ENCODE data around the gene CHI3L2. TPM values are rescaled to one million over a fixed set of nuclear protein-coding genes. Genes with fewer than 3 reads are reported as not detected.

The CHI3L2 gene
- polyA plus RNA-seq, 1 donor from 2014 or later: not detected

GRCh38 chr1:111184663-111185062 is 42.9 kb upstream of the CHI3L2 start:
- Histone ChIP-seq H2AFZ (ENCODE audit: low read depth, low read length) (no peak overlapping the region), H3F3A (ENCODE audit: insufficient read depth, low read length, poor library complexity, severe bottlenecking) (no peaks in the 10 kb centered on the region), H3K4me3 (ENCODE audit: low read length) (no peak overlapping the region), H3K9me3 (ENCODE audit: low read length) (no peaks in the 10 kb centered on the region), H3K36me3 (ENCODE audit: insufficient read depth, low read length) (peaks cover 6% of the 10 kb centered on the region), H3K79me2 (replicated peaks; ENCODE audit: insufficient read depth, low read length) (no peaks in the 10 kb centered on the region), H3K27me3 (ENCODE audit: insufficient read depth, low read depth, low read length) (no peaks in the 10 kb centered on the region), H3K4me2 (ENCODE audit: low read length) (no peak overlapping the region), H3K27ac (ENCODE audit: low read length) (no peak overlapping the region), H3K9ac (ENCODE audit: low read length) (no peak overlapping the region), H3K9me2 (ENCODE audit: insufficient read depth, low read length) (no peaks in the 10 kb centered on the region), H4K20me1 (ENCODE audit: insufficient read depth) (no peaks in the 10 kb centered on the region)
- no peak for TF ChIP-seq MXI1 (conservative IDR thresholded peaks at IDR 0.05; ENCODE audit: poor library complexity, severe bottlenecking)
- no peak for TF ChIP-seq CTCF (IDR thresholded peaks at IDR 0.05; ENCODE audit: poor library complexity, severe bottlenecking)
- TF ChIP-seq SMC3 (conservative IDR thresholded peaks at IDR 0.05; ENCODE audit: poor library complexity): no peak
- TF ChIP-seq, protein P1, sequence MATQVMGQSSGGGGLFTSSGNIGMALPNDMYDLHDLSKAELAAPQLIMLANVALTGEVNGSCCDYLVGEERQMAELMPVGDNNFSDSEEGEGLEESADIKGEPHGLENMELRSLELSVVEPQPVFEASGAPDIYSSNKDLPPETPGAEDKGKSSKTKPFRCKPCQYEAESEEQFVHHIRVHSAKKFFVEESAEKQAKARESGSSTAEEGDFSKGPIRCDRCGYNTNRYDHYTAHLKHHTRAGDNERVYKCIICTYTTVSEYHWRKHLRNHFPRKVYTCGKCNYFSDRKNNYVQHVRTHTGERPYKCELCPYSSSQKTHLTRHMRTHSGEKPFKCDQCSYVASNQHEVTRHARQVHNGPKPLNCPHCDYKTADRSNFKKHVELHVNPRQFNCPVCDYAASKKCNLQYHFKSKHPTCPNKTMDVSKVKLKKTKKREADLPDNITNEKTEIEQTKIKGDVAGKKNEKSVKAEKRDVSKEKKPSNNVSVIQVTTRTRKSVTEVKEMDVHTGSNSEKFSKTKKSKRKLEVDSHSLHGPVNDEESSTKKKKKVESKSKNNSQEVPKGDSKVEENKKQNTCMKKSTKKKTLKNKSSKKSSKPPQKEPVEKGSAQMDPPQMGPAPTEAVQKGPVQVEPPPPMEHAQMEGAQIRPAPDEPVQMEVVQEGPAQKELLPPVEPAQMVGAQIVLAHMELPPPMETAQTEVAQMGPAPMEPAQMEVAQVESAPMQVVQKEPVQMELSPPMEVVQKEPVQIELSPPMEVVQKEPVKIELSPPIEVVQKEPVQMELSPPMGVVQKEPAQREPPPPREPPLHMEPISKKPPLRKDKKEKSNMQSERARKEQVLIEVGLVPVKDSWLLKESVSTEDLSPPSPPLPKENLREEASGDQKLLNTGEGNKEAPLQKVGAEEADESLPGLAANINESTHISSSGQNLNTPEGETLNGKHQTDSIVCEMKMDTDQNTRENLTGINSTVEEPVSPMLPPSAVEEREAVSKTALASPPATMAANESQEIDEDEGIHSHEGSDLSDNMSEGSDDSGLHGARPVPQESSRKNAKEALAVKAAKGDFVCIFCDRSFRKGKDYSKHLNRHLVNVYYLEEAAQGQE (IDR thresholded peaks at IDR 0.05; ENCODE audit: borderline replicate concordance): no peak
- no peak for TF ChIP-seq EP300 (conservative IDR thresholded peaks at IDR 0.05; ENCODE audit: poor library complexity, severe bottlenecking)

- Histone ChIP-seq H4K20me1 (ENCODE audit: insufficient read depth) (no peaks in the 10 kb centered on the region), H3K27me3 (ENCODE audit: insufficient read depth, low read depth, low read length) (no peaks in the 10 kb centered on the region), H3K36me3 (ENCODE audit: insufficient read depth, low read length) (no peaks in the 10 kb centered on the region), H2AFZ (ENCODE audit: low read depth, low read length) (no peak overlapping the region), H3K9me3 (ENCODE audit: low read length) (no peaks in the 10 kb centered on the region), H3K4me2 (ENCODE audit: low read length) (no peak overlapping the region), H3K4me3 (ENCODE audit: low read length) (no peak overlapping the region), H3K9ac (ENCODE audit: low read length) (no peak overlapping the region), H3K79me2 (replicated peaks; ENCODE audit: insufficient read depth, low read length) (no peaks in the 10 kb centered on the region), H3K27ac (ENCODE audit: low read length) (no peak overlapping the region), H3F3A (ENCODE audit: insufficient read depth, low read length, poor library complexity, severe bottlenecking) (no peaks in the 10 kb centered on the region), H3K9me2 (ENCODE audit: insufficient read depth, low read length) (no peaks in the 10 kb centered on the region)
- TF ChIP-seq TAF1 (IDR thresholded peaks at IDR 0.05; ENCODE audit: low read depth) (no peak), CTCF (IDR thresholded peaks at IDR 0.05; ENCODE audit: poor library complexity, severe bottlenecking) (no peak), EP300 (conservative IDR thresholded peaks at IDR 0.05; ENCODE audit: poor library complexity, severe bottlenecking) (no peak), EZH2 (IDR thresholded peaks at IDR 0.05; ENCODE audit: borderline replicate concordance, insufficient read depth, low read length, poor library complexity, severe bottlenecking) (no peak), RAD21 (conservative IDR thresholded peaks at IDR 0.05) (no peak), MXI1 (conservative IDR thresholded peaks at IDR 0.05; ENCODE audit: poor library complexity, severe bottlenecking) (no peak), SMC3 (conservative IDR thresholded peaks at IDR 0.05; ENCODE audit: poor library complexity) (no peak), POLR2AphosphoS5 (IDR thresholded peaks at IDR 0.05) (no peak)
- TF ChIP-seq, protein P1 (IDR thresholded peaks at IDR 0.05; ENCODE audit: borderline replicate concordance): no peak
These were observed 36.5 kb upstream of the CHI3L2 start for GRCh38 chr1:111190931-111191451.
